NCI-H2081 (cell line): ENCODE results near the gene VASH1.
A peak's percentile ranks its signal among the peaks of the same experiment; 100 is the strongest.

Experiments
- DNase-seq, 2 experiments: peaks; one replicate each; lab custom pipeline; 2025; lab: John Stamatoyannopoulos, UW

The VASH1 gene

GRCh38 chr14:76772300-76773187, 11.3 kb downstream of the VASH1 start:
- no peak for DNase-seq

- no peak for DNase-seq
Measured at GRCh38 chr14:76773188-76773885, 12.1 kb downstream of the VASH1 start.

- DNase-seq: no peak
Measured at GRCh38 chr14:76773956-76774820, 12.9 kb downstream of the VASH1 start.

GRCh38 chr14:76774821-76775694, 13.8 kb downstream of the VASH1 start:
- DNase-seq: no peak

GRCh38 chr14:76775695-76776427, 14.6 kb downstream of the VASH1 start:
- no peak for DNase-seq

- DNase-seq: peak in 1 of 2 experiments; percentile 62
Measured at GRCh38 chr14:76776428-76777251, 15.4 kb downstream of the VASH1 start.

GRCh38 chr14:76777721-76778120, 16.5 kb downstream of the VASH1 start:
- no peak for DNase-seq

GRCh38 chr14:76778546-76779215, 17.4 kb downstream of the VASH1 start:
- no peak for DNase-seq

- DNase-seq: no peak
Measured at GRCh38 chr14:76779221-76780057, 18.2 kb downstream of the VASH1 start.

GRCh38 chr14:76780058-76780345, 18.7 kb downstream of the VASH1 start:
- DNase-seq: no peak

GRCh38 chr14:76780360-76780759, 19.1 kb downstream of the VASH1 start:
- DNase-seq: no peak

GRCh38 chr14:76780875-76781647, 19.8 kb downstream of the VASH1 start:
- no peak for DNase-seq

- DNase-seq: no peak
Measured at GRCh38 chr14:76781648-76782051, 20.4 kb downstream of the VASH1 start.

GRCh38 chr14:76782115-76782884, 21.0 kb downstream of the VASH1 start:
- DNase-seq: no peak

- no peak for DNase-seq
Measured at GRCh38 chr14:76782885-76783566, 21.8 kb downstream of the VASH1 start.

- no peak for DNase-seq
Measured at GRCh38 chr14:76784266-76784874, 23.1 kb downstream of the VASH1 start.
